T47D (cell line): Measurements from ENCODE around the gene CORO2A.

Experiments
- DNase-seq, 2 experiments: peaks; one replicate each; pipeline versions ENCODE4 v3.0.0 to v3.0.0-alpha.2; 2011 to 2012; ENCODE audit warnings: low read depth in 1 of 2, low spot score in 1 of 2
- JUND ChIP-seq: IDR thresholded peaks from 2 replicates; pipeline ENCODE4 v1.6.1; 2012; ENCODE audit warnings: low read depth
- in situ Hi-C: cut with HindIII; loops from 2 replicates; pipeline ENCODE4 v1.10.0; 2016; ENCODE audit warnings: low sequenced_read_pairs, low pct_unique_long_range_greater_than_20kb

The CORO2A gene

GRCh38 chr9:98195671-98196070, 3.2 kb upstream of the CORO2A start:
- no peak for DNase-seq

GRCh38 chr9:98193336-98193944, 1.0 kb upstream of the CORO2A start:
- TF ChIP-seq JUND, result no peak
- no peak for DNase-seq
- in situ Hi-C loops, result no loop called here

More at GRCh38 chr9:98195671-98196070, 3.2 kb upstream of the CORO2A start:
- in situ Hi-C loops, result no loop called here
- no peak for TF ChIP-seq JUND

GRCh38 chr9:98191671-98192502, 550 bp downstream of the CORO2A start:
- no peak for DNase-seq
- in situ Hi-C loops, result no loop called here
- no peak for TF ChIP-seq JUND

- in situ Hi-C loops, result no loop called here
- TF ChIP-seq JUND, result no peak
- no peak for DNase-seq
Measured at GRCh38 chr9:98191181-98191608, 1.2 kb downstream of the CORO2A start.

- in situ Hi-C loops, result no loop called here
- DNase-seq, result no peak
- no peak for TF ChIP-seq JUND
Measured at GRCh38 chr9:98190757-98191105, 1.7 kb downstream of the CORO2A start.

- no peak for DNase-seq
- in situ Hi-C loops, result no loop called here
Measured at GRCh38 chr9:98189412-98189811, 3.0 kb downstream of the CORO2A start.

GRCh38 chr9:98187926-98188325, 4.5 kb downstream of the CORO2A start:
- DNase-seq, result no peak
- TF ChIP-seq JUND, result no peak
- in situ Hi-C loops, result no loop called here

More at GRCh38 chr9:98189412-98189811, 3.0 kb downstream of the CORO2A start:
- no peak for TF ChIP-seq JUND

- in situ Hi-C loops, result no loop called here
- no peak for DNase-seq
- TF ChIP-seq JUND, result no peak
Measured at GRCh38 chr9:98186236-98186635, 6.2 kb downstream of the CORO2A start.

- no peak for TF ChIP-seq JUND
- in situ Hi-C loops, result no loop called here
- no peak for DNase-seq
Measured at GRCh38 chr9:98185611-98186171, 6.7 kb downstream of the CORO2A start.

- DNase-seq, result no peak
- in situ Hi-C loops, result no loop called here
- no peak for TF ChIP-seq JUND
Measured at GRCh38 chr9:98185021-98185567, 7.3 kb downstream of the CORO2A start.

GRCh38 chr9:98184326-98184725, 8.1 kb downstream of the CORO2A start:
- TF ChIP-seq JUND, result no peak
- no peak for DNase-seq
- in situ Hi-C loops, result no loop called here

- in situ Hi-C loops, result no loop called here
Measured at GRCh38 chr9:98182889-98183599, 9.4 kb downstream of the CORO2A start.

More at GRCh38 chr9:98182889-98183599, 9.4 kb downstream of the CORO2A start:
- TF ChIP-seq JUND, result no peak
- DNase-seq, result no peak
